IgD-negative memory B cell (primary cell): ENCODE data around the gene RNF126. TPM values are rescaled to one million over a fixed set of nuclear protein-coding genes. Genes with fewer than 3 reads are reported as not detected.
A peak's percentile ranks its signal among the peaks of the same experiment; 100 is the strongest.

Source experiments
- H3K27ac Mint-ChIP-seq, 3 donors: one replicate each; pipeline ENCODE4 v1.8.0; 2020 to 2022; ENCODE audit warnings: mild to moderate bottlenecking in 3 of 3, mixed read lengths in 3 of 3, moderate library complexity in 1 of 3
- H3K27me3 Mint-ChIP-seq: one replicate; pipeline ENCODE4 v1.8.0; 2021; ENCODE audit warnings: mixed read lengths
- H3K36me3 Mint-ChIP-seq: one replicate; pipeline ENCODE4 v1.8.0; 2020; ENCODE audit warnings: mild to moderate bottlenecking, mixed read lengths
- H3K4me1 Mint-ChIP-seq, 3 donors: one replicate each; pipeline ENCODE4 v1.8.0; 2020 to 2022; ENCODE audit warnings: mixed read lengths in 3 of 3, mild to moderate bottlenecking in 1 of 3
- H3K4me3 Mint-ChIP-seq, 4 donors: one replicate each; pipeline ENCODE4 v1.8.0; 2020 to 2022; ENCODE audit warnings: mild to moderate bottlenecking in 4 of 4, mixed read lengths in 4 of 4, moderate library complexity in 3 of 4
- H3K9me3 Mint-ChIP-seq, 3 donors: one replicate each; pipeline ENCODE4 v1.8.0; 2020 to 2021; ENCODE audit warnings: mixed read lengths in 3 of 3, mild to moderate bottlenecking in 1 of 3
- polyA plus RNA-seq: library from polyadenylated mRNA; unstranded; fragments of 300-500 nt; fragmentation: Illumina TruSeq; gene quantifications from one replicate; pipeline ENCODE4 v1.2.3, GENCODE V29; 2021

RNF126 gene
- polyA plus RNA-seq, 1 donor from 2014 or later: 108 TPM

DNA sequence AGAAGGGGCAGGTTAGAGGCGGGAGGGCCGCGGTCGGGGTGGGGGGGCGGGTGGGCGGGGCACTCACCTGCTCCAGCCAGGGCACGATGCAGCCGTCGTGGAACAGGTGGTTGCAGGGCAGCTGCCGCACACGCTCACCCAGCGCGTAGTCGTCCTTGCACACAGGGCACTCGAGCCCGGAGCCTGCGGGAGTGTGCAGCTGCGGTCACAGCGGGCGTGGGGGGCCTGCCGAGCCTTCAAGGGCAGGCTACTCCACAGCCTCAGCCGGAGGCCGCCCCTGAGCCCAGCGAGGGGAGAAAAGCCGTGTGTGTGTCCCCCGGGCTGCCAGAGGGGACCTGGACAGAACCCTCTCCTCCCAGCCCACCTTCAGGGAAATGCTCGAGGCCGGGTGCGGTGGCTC lies 14.7 kb downstream of the RNF126 start:
- H3K27ac Mint-ChIP-seq: peak overlapping the region in 2 of 3 donors; percentile 10 to 69
- no peak overlapping the region for H3K4me3 Mint-ChIP-seq

DNA sequence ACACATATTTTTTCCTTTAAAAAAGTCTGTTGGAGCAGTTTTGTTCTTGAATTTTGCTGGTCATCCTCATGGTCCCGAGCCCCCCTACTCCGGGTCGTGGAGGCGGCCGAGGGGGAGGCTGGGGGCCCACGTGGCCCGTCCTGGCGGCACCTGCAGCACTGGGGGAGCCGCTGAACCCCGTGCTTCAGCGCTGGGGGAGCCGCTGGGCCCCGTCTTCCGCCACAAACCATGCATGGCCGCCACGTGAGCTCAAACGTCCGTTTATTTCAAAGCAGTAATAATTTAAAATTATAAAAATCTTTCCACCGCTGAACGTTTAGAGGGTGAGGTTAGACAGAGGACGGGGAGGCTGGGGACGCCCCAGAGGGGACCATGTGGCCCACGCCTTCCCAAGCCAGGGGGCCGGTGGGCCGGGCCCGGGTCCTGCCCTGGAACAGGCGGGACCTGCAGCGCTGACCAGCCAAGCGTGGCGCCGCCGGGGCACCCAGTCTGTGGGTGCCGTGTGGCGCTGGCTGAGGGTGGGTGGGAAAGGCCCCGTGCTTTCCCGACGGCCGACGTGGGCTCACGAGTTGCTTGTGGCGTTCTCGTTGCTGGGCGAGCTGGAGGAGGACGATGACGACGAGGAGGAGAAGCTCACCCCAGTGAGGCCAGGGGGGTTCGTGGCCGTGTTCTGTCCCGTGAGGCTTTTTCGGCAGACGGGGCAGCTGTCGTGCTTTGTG lies 15.3 kb downstream of the RNF126 start:
- H3K4me1 Mint-ChIP-seq: peaks cover 0 to 6% (median 6%) of the 10 kb centered on the region in 3 donors
- peak overlapping the region; percentile 60 to 84 (median 69) for H3K27ac Mint-ChIP-seq
- H3K36me3 Mint-ChIP-seq: peaks cover 4% of the 10 kb centered on the region
- H3K27me3 Mint-ChIP-seq: no peaks in the 10 kb centered on the region
- no peak overlapping the region for H3K4me3 Mint-ChIP-seq
- H3K9me3 Mint-ChIP-seq: no peaks in the 10 kb centered on the region

More for the DNA sequence above, 14.7 kb downstream of the RNF126 start:
- H3K9me3 Mint-ChIP-seq: no peaks in the 10 kb centered on the region
- peaks cover 0 to 6% (median 6%) of the 10 kb centered on the region in 3 donors for H3K4me1 Mint-ChIP-seq
- peaks cover 4% of the 10 kb centered on the region for H3K36me3 Mint-ChIP-seq
- H3K27me3 Mint-ChIP-seq: no peaks in the 10 kb centered on the region

DNA sequence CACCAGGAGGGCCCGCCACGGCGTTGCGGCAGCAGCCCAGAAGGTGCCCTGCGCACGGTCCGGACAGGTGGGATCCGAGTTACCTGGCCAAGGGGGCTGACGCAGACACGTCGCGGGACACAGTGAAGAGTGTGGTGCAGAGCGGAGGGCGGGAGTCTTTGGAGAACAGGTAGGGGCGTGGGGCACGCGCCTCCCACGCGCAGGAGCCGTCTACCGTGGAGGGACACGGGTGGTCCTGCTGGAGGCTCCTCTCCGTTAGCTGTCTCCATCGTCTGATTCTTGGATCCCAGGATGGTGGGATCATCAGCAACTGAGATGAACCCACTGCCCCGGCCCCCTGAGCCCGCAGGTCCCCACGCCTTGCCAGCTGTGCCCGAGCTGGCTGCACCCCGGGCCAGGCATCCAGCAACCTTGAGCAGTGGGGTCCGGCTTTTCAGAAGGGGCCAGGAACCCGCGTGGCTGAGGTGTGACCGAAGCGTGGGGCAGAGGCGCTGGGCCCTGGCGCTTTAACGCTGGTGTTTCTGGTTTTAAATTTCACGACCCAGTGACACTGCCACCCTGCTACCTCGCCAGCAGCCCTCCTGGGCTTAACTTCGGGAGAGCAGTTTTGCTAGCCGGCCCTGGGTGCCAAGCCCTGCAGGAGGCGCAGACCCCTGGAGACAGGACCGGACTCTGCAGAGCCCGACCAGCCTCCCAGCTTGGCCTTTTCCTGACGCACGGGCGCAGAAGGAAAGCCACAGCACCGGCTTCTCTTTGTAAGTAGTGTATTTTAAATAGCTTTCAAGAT lies 16.0 kb downstream of the RNF126 start:
- no peaks in the 10 kb centered on the region for H3K27me3 Mint-ChIP-seq
- H3K4me3 Mint-ChIP-seq: no peak overlapping the region
- H3K27ac Mint-ChIP-seq: peak overlapping the region; percentile 60 to 67 (median 63)
- peaks cover 0 to 6% (median 6%) of the 10 kb centered on the region in 3 donors for H3K4me1 Mint-ChIP-seq
- H3K36me3 Mint-ChIP-seq: peaks cover 4% of the 10 kb centered on the region
- H3K9me3 Mint-ChIP-seq: no peaks in the 10 kb centered on the region

DNA sequence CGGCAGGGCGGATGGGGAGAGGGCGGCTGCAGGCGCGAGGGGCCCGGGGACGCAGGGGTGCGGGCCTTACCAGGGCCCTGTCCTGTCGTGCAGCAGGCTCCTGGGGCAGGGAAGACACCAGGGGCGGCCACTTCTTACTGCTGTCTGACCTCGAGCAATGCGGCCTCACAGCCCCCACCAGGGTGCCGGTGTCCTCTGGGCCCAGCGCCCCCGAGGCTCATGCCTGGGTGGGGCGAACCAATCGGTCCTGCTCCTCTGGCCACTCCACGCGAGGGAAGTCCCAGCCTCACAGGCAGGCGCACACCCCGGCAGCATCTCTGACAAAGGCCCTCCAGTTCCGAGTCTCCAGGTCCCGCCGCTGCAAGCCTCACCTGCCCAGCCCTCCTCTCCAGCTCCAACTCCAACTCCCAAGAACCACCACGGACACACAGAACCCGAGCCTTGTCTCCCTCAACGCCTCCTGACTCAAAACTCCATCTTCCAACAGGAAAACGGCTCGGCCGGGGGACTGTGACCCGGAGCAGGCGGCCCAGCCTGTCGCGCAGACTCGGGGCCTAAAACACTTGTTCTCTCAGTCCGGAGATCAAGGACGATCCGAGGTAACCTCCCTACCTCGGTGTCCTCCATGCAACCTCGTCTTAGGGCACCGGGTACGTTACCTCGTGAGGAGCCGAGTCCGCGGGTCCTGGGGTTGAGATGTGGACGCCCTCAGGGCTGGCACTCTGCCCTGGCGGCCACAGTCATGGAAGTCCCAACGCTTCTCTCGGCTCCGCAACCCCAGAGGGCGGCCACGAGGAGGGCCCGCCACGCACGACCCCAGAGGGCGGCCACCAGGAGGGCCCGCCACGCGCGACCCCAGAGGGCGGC lies 16.9 kb downstream of the RNF126 start:
- peaks cover 0 to 10% (median 9%) of the 10 kb centered on the region in 3 donors for H3K4me1 Mint-ChIP-seq

DNA sequence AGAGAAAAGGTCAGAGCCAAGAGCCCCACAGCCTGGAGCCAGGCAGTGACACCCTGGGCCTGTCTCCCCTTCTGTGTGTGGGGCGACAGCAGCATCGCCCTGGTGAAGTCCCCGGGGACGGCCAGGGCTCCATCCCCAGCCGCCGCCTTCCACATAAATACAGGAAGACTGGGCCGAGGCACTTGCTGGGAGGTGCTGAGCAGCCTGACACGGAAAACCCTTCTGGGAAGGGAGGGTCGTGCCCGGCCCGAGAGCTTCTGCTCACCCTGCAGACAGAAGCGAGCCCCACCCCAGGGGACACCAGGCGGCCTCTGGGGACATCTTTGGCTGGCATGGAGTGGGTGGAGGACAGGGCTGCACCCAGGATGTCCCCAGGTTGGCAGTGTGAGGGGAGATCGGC lies 18.2 kb downstream of the RNF126 start:
- H3K27me3 Mint-ChIP-seq: no peaks in the 10 kb centered on the region
- no peak overlapping the region for H3K4me3 Mint-ChIP-seq
- H3K36me3 Mint-ChIP-seq: peaks cover 4% of the 10 kb centered on the region
- no peaks in the 10 kb centered on the region for H3K9me3 Mint-ChIP-seq
- peaks cover 0 to 10% (median 9%) of the 10 kb centered on the region in 3 donors for H3K4me1 Mint-ChIP-seq
- peak overlapping the region in 2 of 3 donors; percentile 59 to 81 for H3K27ac Mint-ChIP-seq

More for the DNA sequence above, 16.9 kb downstream of the RNF126 start:
- H3K27me3 Mint-ChIP-seq: no peaks in the 10 kb centered on the region
- H3K36me3 Mint-ChIP-seq: peaks cover 4% of the 10 kb centered on the region
- peak overlapping the region in 2 of 3 donors; percentile 80 to 85 for H3K27ac Mint-ChIP-seq
- peak overlapping the region in 3 of 4 donors; percentile 28 to 85 (median 58) for H3K4me3 Mint-ChIP-seq
- no peaks in the 10 kb centered on the region for H3K9me3 Mint-ChIP-seq

DNA sequence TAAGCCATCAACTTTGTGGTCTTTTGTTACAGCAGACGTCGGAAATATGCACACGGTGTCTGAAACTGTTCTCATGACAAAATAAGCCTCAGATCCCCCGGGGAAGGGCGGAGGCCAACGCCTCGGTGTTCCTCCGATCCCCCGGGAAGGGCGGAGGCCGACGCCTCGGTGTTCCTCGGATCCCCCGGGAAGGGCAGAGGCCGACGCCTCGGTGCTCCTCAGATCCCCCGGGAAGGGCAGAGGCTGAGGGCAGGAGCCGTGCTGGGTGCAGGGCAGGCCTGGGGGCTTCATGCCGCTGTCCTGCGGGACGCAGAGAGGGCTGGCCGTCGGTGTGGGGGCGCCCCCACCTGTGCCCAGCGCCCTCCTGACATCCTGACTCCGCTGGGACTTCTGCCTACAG lies 18.7 kb downstream of the RNF126 start:
- Mint-ChIP-seq H3K27me3 (no peaks in the 10 kb centered on the region), H3K4me1 (peaks cover 2 to 11% (median 11%) of the 10 kb centered on the region in 3 donors), H3K4me3 (peak overlapping the region in 1 of 4 donors; percentile 32), H3K27ac (peak overlapping the region in 1 of 3 donors; percentile 81), H3K36me3 (peaks cover 4% of the 10 kb centered on the region), H3K9me3 (no peaks in the 10 kb centered on the region)

DNA sequence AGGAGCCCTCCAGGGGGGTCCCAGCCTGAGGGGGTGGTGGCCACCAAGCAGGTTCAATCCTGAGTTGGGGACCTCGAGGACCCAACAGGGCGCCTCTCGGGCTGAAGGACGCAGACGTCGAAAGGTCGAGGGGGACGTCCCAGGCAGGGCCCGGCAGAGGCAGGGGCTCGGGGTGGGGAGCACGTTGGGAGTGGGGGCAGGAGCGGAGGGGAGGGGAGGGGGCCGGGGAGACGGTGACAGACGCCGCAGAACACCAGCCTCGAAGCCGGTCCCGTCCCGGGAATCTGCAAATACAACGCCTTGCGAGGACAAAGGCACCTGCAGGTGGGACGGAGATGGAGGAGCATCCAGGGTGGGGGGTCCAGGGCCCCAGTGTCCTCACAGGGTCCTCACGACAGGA lies 19.3 kb downstream of the RNF126 start:
- no peaks in the 10 kb centered on the region for H3K27me3 Mint-ChIP-seq
- no peak overlapping the region for H3K27ac Mint-ChIP-seq
- peaks cover 4% of the 10 kb centered on the region for H3K36me3 Mint-ChIP-seq
- no peak overlapping the region for H3K4me3 Mint-ChIP-seq
- H3K9me3 Mint-ChIP-seq: no peaks in the 10 kb centered on the region
- H3K4me1 Mint-ChIP-seq: peaks cover 3 to 15% (median 13%) of the 10 kb centered on the region in 3 donors

DNA sequence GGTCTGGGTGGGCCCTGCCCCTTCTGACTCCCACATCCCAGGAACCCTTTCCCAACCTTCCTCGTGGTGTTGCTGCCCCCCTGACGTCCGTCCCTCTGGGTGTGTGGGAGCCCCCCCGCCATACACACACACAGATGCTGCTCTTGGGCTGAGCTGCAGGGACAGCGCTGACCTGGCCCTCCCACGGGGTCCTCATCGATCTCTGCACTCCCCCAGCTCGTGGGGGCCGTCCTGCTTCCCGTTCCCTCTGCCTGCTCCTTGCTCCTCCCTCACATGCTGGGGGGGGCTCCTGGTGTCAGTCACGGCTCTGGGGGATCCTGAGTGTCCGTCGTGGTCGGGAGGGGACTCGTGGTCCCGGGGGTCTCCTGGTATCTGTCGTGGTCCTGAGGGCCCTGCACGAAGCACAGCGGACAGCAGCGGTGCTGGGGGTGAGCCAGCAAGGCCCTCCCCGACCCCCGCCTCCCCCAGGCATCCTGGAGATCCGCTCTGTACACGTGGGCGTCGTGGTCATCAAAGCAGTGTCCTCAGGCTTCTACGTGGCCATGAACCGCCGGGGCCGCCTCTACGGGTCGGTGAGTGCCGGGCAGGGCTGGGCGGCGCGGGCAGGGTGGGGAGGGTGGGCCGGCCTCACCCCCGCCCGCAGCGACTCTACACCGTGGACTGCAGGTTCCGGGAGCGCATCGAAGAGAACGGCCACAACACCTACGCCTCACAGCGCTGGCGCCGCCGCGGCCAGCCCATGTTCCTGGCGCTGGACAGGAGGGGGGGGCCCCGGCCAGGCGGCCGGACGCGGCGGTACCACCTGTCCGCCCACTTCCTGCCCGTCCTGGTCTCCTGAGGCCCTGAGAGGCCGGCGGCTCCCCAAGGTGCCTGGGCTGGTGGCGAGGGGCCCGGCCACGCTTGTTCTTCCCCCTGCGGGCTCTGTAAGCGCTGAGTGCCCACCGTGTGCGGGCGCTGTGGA lies 20.0 kb downstream of the RNF126 start:
- peaks cover 4% of the 10 kb centered on the region for H3K36me3 Mint-ChIP-seq
- no peak overlapping the region for H3K27ac Mint-ChIP-seq
- H3K9me3 Mint-ChIP-seq: no peaks in the 10 kb centered on the region
- H3K4me3 Mint-ChIP-seq: no peak overlapping the region
- H3K4me1 Mint-ChIP-seq: peaks cover 3 to 17% (median 13%) of the 10 kb centered on the region in 3 donors
- H3K27me3 Mint-ChIP-seq: no peaks in the 10 kb centered on the region

DNA sequence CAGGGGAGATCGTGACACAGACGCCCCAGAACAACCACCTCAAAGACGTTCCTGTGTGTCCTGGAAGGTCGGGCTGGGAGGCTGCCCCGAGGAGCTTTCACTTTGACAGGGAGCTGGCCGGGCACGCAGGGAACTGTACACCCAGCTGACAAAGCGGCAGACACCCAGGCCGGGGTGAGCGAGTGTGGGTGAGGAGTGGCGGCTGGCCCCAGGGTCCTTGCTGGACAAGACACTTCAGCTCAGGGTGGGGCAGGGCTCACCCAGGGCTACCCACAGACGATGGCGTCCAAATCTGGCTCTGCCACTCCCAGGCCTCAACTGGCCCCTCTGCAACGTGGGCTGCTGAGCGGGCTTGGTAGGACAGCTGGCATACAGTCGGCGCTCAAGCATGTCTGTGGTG lies 21.3 kb downstream of the RNF126 start:
- H3K27ac Mint-ChIP-seq: peak overlapping the region in 2 of 3 donors; percentile 84 to 87
- H3K36me3 Mint-ChIP-seq: peaks cover 3% of the 10 kb centered on the region
- H3K4me3 Mint-ChIP-seq: peak overlapping the region in 3 of 4 donors; percentile 30 to 83 (median 53)
- peaks cover 12 to 27% (median 21%) of the 10 kb centered on the region in 3 donors for H3K4me1 Mint-ChIP-seq
- peaks cover 0 to 2% (median 0%) of the 10 kb centered on the region in 3 donors for H3K9me3 Mint-ChIP-seq
- H3K27me3 Mint-ChIP-seq: no peaks in the 10 kb centered on the region

DNA sequence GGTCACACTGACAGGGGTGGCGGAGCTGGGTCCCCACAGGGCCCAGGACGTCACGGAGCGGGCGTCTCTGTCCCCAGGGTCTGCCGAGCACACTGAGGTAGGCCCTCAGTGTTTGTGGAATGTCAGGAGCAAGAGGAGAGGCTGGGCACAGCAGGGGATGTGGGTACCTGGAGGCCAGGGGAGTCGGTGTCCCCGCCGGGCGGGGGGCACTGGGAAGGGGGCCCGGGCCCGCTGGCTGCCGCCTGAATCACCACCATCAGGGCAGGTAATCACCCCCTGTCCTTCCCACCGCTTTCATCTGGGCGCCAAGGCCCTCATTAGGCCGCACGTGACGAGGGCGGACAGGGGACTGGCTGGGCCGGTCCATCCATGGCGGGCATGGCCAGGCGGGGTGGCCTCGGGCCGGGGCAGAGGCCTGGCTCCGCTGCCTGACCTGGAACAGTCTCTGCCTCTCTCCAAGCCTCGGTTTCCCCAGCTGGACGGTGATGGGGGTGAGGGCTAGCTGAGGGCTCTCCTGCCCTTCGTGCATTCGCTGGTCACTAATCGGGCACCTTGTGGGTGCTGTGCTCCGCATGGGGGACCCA lies 22.3 kb downstream of the RNF126 start:
- Mint-ChIP-seq H3K4me3 (peak overlapping the region in 3 of 4 donors; percentile 44 to 65 (median 53)), H3K27ac (peak overlapping the region in 2 of 3 donors; percentile 37 to 57), H3K27me3 (no peaks in the 10 kb centered on the region), H3K9me3 (peaks cover 0 to 2% (median 0%) of the 10 kb centered on the region in 3 donors), H3K4me1 (peaks cover 14 to 26% (median 21%) of the 10 kb centered on the region in 3 donors), H3K36me3 (no peaks in the 10 kb centered on the region)

DNA sequence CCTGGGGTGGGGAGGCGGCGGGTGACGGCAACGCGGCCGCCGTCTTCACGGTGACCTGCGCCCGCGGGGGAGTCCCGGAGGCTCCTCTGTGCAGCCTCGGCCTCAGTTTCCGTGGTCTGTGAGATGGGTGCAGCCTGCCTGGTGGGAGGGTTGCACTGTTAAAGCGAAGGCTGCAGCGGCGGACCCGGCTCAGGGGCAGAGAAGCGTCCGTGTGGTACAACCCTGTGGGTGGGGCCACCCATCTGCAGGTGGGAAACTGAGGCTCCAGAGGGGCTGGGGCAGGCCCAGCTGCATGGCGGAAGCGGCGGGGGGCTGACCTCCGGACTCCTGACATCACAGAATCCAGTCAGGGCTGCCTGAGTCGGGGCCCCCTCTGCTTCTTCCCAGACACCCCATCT lies 22.9 kb downstream of the RNF126 start:
- Mint-ChIP-seq H3K4me3 (peak overlapping the region in 3 of 4 donors; percentile 9 to 81 (median 44)), H3K36me3 (no peaks in the 10 kb centered on the region), H3K27ac (peak overlapping the region in 2 of 3 donors; percentile 37 to 57), H3K9me3 (peaks cover 0 to 2% (median 0%) of the 10 kb centered on the region in 3 donors), H3K27me3 (no peaks in the 10 kb centered on the region), H3K4me1 (peaks cover 14 to 26% (median 21%) of the 10 kb centered on the region in 3 donors)

DNA sequence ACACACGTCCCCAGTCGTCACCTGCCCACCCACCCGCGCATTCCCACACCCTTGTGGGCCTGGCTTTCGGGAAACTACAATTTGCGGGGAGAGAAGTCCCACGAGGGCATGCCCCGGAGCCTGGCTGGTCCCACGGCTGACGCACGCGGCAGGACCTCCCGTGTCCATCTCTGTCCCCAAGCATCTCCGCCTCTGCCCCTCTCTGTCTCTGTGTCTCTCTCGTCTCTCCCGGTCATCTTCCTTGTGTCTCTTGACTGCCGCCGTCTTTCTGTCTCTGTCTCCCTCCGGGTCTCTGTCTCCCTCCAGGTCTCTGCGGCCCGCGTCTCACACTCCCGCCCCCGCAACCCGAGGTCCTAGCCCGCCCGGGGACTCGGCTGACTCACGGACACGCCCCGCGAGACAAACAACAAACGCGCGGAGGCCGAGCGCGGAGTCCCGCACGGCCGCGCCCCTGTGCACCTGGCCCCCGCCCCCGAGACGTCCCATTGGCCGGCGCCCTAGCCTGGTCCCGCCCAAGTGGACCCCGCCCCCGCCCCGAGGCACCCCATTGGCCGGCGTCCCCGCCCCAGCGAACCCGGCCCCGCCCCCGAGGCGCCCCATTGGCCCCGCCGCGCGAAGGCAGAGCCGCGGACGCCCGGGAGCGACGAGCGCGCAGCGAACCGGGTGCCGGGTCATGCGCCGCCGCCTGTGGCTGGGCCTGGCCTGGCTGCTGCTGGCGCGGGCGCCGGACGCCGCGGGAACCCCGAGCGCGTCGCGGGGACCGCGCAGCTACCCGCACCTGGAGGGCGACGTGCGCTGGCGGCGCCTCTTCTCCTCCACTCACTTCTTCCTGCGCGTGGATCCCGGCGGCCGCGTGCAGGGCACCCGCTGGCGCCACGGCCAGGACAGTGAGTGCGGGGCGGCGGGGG lies 23.5 kb downstream of the RNF126 start, which contains the start of gene FGF22:
Gene FGF22, plus strand, starts transcription at position 627 of the 908 bp plus-strand sequence. Its CDS starts 47 bp downstream, at position 674.
- peak within 1 kb of the TSS; percentile 82 to 96 (median 90) for H3K4me3 Mint-ChIP-seq

More for the DNA sequence above, 23.5 kb downstream of the RNF126 start, which contains the start of gene FGF22:
- Mint-ChIP-seq H3K9me3 (peaks cover 0 to 2% (median 0%) of the 10 kb centered on the region in 3 donors), H3K27me3 (no peaks in the 10 kb centered on the region), H3K27ac (peak within 1 kb of the TSS; percentile 88 to 93 (median 90)), H3K4me1 (peaks cover 14 to 23% (median 17%) of the 10 kb centered on the region in 3 donors), H3K36me3 (no peaks in the 10 kb centered on the region)
